Measurements from ENCODE around the gene ACTG1.
"Not testable (repeated sequence)": the region's sequence is repeated elsewhere in the genome, so short reads cannot be mapped to it uniquely, and the experiment has no call there.

Gene ACTG1

DNA sequence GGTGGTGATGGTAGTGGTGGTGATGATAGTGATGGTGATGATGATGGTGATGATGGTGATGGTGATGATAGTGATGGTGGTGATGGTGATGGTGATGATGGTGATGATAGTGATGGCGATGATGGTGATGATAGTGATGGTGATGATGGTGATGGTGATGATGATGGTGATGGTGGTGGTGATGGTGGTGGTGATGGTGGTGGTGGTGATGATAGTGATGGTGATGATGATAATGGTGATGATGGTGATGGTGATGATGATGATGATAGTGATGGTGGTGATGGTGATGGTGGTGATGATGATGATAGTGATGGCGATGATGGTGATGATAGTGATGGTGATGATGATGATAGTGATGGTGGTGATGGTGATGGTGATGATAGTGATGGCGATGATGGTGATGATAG, 19.4 kb upstream of the ACTG1 start:
- DNase-seq: not testable (repeated sequence)

DNA sequence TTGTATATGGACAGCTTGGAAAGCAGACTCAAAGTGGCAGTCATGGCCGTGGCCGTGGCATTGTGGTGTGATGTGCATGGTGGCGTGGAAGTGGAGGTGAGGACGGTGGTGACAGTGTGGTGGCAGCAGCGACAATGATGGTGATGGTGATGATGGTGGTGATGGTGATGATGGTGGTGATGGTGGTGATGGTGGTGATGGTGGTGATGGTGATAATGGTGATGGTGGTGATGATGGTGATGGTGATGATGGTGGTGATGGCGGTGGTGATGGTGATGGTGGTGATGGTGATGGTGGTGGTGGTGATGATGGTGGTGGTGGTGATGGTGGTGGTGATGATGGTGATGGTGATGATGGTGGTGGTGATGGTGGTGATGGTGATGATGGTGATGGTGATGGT, 18.4 kb upstream of the ACTG1 start:
- DNase-seq: not testable (repeated sequence)

DNA sequence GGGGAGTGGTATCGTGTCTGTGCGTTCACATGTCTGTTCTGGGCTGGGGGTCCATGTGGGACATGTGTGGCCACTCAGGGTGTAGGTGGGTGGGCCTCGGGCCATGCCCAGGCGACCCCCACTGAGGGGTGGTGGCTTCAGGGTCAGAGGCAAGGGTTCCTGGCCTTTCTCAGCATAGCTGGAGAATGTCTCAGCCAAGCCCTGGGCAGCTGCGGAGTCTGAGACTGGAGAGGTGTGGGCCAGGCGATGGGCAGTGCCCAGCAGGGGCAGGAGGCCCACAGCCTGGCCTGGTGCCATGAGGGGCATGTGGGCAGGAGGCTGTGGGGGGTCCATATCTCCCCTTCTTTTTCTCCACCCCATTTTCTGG, 16.8 kb upstream of the ACTG1 start:
- peak in 1 of 5 donors; percentile 5 for DNase-seq

DNA sequence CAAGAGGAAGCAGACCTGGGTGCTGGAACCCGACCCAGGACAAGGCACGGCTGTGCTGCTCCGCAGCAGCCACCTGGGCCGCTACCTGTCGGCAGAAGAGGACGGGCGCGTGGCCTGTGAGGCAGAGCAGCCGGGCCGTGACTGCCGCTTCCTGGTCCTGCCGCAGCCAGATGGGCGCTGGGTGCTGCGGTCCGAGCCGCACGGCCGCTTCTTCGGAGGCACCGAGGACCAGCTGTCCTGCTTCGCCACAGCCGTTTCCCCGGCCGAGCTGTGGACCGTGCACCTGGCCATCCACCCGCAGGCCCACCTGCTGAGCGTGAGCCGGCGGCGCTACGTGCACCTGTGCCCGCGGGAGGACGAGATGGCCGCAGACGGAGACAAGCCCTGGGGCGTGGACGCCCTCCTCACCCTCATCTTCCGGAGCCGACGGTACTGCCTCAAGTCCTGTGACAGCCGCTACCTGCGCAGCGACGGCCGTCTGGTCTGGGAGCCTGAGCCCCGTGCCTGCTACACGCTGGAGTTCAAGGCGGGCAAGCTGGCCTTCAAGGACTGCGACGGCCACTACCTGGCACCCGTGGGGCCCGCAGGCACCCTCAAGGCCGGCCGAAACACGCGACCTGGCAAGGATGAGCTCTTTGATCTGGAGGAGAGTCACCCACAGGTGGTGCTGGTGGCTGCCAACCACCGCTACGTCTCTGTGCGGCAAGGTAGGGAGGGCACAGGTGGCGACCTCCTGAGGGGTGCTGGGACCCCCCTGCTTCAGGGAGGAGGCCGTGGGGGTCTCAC, 16.2 kb upstream of the ACTG1 start:
- peak in 1 of 5 donors; percentile 5 for DNase-seq

DNA sequence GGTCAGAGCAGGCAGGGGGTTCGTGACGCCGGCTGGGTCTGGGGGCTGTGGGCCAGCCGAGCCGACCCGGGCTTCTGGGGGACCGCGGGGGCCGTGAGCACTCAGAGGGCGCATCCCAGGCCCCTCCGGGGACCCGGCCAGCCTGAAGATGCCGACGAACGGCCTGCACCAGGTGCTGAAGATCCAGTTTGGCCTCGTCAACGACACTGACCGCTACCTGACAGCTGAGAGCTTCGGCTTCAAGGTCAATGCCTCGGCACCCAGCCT, 15.7 kb upstream of the ACTG1 start:
- no peak for DNase-seq

DNA sequence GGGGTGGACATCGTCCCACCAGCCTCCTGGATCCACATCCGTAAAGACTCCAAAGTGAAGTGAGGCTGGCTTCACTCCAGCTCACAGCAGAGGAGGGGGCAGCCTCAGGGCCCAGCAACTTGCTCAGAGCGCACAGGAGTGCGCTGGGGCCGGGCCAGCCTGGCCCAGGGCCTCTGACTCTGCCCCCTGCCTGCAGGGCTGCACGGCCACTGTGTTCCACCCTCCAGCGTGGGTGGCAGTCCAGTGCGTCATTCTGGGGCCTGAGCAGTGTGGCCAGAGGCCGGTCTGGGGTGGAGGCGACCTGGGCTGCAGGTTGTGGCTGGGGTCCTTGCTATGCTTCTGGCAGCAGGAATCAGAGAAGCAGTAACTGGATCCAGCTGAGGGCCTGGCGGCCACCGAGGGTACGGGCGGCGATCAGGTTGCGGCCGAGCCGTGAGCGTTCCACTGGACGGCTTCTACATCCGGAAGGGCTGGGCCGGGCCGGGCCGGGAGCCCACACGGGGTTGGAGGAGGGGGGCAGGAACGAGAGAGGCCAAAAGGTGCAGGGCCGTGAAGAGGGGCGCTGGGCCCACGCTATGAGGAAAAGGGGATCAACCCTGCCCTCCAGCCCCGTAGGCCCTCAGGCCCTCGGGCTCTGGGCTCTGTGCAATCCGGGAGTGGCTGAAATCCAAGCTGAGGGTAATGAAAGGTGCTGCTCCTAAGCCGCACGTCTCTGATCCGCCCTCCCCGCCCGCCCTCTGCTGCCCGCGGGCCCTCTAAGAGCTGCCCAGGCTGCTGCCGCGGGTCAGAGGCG, 15.2 kb upstream of the ACTG1 start, which contains the start of gene FSCN2:
FSCN2 (plus strand) TSS at position 787 of the 793 bp plus-strand sequence. CDS start 155 bp downstream, outside the sequence.
- DNase-seq: no peak

DNA sequence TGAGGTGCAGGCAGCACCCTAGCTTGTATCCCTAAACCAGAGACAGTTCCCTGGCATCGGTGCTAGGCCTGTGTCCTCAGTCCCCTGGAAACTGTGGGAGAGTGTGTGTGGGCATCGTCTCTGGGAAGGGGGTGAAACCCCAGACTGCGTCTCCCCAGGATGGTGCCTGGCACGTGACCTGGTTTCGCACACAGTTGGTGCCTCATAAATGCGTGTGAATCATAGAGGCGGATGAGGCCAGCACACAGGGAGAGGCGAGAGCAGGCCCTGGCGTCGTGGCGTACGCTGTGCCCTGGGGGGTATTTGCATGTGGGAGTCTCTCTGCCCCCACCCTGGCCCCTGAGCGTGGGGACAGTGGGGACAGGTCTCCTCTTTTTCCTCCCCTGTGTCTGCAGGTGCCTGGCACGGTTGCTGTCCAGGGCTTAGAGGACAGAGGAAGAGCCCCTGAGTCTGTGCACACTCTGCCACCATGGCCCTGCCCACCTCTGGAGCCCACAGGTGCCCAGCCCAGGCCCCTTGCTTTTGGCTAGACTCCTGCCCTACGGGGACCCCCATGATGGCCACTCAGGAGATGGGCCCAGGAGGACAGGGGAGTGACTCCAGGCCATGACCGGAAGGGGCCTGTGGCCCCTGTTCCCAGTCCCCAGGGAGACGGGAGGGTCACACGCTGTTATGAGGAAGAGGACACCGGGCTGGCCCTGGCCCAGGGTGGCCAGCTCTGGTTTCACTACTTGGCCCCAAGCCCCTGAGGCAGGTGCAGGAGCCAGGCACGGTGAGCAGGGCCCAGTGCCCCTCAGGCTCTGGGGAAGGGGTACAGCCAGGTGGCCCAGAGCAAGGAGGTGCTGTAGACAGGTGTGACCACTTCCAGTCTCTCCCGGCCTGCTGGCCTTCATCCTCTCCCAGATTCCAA, 14.3 kb upstream of the ACTG1 start:
- DNase-seq: peak in 1 of 5 donors; percentile 4

DNA sequence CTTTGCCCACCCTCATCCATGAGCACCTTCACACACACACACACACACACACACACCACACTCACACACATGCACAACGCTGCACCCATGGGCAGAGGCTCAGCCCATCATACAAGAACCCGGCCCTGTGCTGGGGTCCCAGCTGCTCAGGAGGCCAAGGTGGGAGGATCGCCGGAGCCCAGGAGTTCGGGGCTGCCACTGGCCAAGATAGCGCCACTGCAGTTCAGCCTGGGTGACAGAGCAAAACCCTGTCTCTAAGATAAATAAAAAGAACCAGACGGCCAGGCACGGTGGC, 12.2 kb upstream of the ACTG1 start:
- DNase-seq: no peak

DNA sequence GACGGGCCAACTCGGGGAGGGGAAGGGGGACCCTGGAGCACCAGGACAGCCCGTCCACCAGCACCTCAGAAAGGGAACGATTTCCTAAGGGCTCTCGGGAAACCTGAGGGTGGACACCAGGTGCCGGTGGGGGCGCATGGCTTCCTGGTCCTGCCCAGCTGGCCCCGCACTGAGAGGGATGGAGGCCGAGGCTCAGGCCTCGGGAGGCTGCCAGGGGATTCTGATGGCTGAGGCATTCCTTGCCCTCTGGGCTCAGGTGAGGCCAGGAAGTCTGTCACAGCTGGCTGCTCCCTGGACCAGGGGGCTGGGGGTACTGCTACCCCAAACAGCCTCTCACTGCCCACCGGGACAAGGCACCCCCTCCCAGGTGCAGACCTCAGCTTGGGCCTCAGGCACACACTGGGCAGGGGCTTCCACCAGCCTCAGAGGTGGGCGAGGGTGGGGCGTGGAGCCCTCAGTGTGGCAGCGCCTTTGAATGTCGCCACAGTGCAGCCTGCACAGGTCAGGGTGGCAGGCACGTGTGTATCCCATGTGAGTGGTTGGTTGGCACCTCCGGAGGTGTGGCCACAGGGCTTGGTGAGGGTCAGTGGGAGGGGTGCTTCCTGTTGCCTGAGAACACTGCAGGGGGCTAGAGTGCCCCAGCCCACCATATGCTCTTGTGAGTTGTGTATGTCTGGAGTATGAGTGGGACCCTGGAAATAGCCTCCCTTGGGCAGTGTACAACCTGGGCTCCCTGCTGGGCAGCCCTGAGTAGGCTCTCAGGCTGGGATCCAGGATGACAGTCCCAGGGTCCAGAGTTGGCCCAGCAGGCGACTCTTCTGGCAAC, 11.7 kb upstream of the ACTG1 start:
- DNase-seq: no peak

DNA sequence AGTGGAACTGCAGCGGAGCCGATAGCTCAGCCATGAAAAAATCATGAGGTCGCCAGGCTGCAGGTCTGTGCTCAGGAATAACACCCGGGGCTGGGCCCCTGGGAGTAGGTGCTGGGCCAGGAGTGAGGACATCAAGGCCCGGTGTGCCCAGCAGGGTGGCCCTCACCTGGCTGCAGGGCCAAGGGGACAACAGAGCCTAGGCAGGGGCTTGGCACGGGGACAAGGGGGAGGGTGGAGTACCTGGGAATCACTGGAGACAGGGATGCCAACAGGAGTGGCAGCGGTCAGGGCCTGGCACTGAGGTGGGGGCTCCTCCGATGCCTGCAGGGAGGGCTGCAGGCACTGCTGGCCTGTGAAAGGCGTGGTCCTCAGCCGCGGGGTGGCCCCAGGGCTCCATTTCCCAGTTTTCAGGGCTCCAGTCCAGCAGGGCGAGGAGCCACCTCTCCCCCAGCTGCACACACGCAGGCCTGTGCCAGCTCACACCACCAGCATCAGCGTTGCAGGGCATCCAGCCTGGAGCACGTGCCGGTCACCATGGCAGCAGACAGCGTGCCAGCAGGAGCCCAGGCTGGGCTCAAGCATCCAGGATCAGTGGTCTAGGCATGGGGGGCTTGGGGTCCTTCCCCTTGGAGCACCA, 10.9 kb upstream of the ACTG1 start:
- no peak for DNase-seq

DNA sequence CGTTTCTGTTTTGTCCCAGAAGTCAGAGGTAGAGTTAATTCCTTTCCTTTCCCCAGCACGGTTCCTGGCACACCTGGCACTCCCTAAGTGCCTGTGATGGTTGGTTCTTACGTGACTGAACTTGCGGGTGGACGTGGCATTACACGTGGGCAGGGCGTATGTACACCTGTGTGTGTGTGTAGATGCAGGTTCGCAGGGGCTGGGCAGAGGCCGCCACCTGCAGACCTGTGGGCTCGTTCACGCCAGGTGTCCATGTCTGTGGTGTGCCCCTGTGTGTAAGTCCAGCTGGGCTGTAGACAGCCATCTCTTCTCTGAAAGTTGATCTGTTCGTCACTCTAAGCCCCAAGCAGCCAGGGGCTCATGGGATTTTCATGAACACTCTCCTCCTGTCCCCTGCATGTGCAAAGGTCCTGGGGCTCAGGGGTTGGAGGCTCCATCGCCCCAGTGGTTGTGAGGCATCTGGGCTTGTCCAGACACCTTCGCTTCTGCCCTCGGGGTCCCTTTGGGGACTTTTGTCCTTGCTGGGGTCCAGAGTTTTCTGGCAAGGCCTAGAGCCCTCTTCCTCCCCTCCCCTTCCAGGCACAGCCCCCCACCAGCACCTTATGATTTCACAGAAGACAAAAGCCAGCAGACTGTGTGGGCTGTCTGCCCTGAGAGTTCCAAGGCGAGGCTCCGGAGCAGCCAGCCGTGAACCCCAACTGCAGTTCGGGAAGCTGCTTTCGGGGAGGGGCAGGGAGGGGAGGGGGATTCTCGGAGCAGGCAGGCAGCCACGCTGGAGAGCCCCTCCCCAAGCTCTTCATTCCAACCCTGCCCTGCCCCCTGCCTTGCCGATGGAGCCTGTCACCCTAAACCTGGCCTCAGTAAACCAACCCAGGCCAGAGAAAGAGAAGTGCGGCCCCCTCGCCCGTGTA, 10.1 kb upstream of the ACTG1 start:
- DNase-seq: no peak

DNA sequence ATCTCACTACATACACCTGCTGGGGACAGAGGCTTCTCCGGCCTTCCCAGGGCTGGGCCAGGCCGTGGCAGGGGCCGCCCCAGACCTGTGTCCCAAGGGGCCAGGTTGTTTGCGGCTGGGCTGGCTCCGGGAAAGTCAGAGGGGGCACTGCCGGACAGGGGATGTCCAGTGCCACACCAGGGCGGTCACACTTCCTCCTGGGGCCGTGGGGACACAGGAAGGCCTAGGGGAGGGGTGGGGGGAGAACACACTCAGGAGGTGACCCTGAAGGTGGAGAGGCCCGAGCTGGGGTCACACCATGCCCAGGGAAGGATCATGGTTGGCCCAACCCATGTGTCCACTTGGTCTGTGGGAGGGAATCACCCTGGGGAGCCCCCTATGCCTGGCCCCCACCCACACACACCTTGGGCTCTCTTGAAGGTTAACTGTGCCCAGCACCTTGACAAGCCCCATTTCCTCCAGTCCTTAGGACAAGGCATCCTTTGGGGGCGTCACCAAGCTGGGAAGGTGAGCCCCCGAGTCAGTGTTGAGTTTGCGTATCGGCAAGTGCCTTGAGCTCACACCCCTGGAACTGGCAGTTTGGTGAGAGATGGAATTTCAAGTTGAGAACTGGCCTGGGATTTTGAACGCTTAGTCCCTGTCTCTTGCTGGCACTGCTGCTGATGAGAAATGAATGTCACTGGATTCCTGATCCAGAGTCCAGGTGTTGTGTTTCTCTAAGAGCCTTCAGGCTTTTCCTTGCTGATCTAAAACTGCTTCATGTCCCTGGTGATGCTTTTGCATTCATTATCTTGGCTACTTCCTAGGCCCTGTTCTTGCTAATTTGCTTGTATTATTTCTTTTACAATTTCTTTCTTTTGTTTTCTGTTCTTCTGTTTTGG, 7.7 kb upstream of the ACTG1 start:
- DNase-seq: no peak

DNA sequence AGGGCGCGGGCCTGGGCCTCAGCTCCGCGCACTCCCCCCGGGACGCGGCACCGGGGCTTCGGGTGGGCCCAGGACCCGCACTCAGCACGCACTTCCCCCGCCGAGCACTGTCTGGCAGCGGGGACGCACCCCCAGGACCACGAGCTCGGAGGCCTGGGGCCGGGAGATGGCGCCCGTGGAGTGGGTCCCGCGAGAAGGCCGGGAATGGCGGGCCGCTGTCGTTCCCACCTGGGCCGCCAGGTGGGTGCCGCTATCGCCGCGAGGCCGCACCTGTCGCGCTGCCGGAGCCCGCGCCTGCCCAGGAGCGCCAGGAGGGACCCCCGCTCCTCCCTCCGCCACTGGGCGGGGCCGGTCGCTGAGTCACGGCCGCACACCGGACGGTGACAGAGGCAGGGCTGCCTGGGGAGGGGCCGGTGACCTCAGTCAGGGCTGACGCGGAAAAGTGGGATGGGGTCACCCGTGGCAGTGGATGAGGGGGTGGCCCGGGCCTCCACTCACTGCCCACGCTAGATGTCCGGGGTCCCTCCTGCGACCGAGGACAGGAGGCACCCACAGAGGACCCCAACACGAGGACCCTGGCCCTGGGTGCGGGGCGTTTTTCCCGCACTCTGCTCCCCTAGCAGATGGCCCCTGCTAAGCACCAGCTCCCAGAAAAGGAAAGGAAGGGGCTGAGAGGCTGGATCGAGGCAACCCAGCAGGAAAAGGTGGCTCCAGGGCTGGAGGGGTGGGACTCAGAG, 6.9 kb upstream of the ACTG1 start:
- peak; percentile 51 to 77 (median 67) for DNase-seq

DNA sequence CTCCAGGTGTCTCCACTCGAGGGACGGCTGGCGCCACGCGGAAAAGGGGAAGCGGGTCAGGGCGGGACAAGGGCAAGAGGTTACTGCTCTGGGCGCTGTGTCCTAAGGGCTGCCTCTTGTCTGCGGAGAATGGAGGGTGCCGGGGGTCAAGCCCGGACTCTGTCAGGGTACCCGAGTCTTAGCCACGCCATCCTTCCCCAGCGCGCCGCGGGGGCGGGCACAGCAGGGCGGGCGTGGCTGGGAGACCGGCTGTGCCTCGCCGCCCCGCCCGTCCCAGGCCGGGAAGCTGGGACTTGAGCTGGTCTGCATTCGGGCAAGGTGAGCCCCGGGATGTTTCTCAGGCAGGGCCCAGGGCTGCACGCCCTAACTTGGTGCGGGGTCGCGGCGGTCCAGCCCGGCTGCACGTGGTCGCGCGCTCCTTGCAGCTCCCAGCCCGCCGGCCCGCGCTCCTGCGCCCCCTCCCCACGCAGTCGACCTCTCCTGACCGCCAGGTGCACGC, 6.2 kb upstream of the ACTG1 start:
- DNase-seq: peak in 1 of 5 donors; percentile 15

DNA sequence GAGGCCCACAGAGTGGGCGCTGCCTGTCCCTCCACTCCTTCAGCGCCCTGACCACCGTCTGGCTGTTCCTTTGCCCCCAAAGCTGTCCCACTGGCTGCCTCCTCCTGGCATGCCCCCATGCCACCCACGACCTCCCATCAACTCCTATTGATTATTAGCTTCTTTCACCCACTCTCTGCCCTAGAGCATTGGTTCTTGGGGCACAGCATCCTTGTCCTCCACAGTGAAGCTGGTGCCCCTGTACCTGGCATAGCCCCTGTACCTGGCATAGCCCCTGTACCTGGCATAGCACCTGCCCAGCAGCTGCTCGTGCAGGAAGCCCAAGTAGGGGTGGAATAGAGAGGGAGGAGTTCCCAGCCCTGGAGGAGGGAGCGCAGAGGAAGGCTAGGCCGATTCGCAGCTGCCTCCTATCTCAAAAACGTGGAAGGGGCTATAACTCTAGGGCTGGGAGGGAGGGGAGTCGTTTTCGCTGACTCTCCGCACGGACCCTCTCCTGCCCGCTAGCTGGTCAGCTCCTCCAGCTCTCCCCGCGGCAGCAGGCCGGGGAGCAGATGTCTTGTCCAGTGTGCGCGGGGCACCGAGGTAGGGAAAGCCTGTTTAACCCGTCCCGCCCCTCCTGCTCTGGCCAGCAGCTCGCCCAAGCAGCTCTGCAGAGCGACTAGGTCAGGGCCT, 5.7 kb upstream of the ACTG1 start:
- DNase-seq: no peak

DNA sequence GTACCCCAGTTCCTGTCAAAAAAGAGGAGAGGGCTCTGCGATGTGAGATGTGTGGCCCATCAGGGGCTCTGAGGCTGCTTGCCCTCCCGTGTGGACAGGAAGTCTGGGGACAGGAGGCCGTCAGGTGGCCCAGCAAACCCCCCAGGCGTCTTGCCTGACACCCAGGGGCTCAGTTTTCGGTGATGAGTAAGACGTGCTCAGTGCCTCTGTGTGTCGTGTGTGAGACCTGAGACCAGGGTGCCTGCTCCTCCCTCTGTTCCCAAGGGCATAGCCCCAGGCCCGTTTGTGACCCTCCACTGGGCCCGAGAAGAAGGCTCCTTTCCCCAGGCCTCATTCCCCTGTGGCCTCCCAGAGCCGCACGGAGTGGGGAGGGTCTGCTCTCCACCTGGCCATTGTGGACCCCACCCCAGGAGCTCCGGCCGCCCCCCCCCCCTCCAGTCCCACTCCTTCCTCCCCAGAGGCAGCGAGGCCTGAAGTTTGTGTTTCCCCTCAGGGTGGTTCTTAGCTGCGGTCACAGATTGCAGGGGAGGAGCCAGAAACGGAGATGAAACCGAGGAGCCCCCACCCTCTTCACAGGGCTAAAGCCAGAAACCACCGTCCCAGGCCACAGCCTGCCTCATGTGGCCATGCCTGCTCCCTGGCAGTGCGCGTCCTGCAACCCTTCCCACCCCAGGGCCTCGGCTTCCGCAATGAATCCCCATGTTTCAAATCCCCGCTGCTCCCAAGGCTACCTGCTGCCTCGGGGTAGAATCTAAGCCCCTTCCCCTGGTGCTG, 4.9 kb upstream of the ACTG1 start:
- DNase-seq: no peak

DNA sequence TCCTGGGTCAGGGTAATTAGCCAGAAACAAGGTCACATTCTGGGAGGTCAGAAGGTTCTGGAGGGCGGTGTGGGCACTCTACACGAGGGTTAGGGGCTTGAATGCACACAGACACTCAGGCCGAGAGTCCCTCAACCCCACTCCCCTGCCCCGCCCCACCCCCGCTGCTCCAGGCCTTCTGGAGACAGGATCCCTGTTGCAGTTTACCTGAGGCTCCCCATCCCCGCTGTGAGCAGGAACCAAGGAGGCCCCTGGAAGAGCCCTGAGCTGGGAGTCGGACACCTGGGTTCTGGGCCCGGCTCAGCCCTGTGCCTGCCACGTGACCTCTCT, 4.4 kb upstream of the ACTG1 start:
- DNase-seq: no peak

DNA sequence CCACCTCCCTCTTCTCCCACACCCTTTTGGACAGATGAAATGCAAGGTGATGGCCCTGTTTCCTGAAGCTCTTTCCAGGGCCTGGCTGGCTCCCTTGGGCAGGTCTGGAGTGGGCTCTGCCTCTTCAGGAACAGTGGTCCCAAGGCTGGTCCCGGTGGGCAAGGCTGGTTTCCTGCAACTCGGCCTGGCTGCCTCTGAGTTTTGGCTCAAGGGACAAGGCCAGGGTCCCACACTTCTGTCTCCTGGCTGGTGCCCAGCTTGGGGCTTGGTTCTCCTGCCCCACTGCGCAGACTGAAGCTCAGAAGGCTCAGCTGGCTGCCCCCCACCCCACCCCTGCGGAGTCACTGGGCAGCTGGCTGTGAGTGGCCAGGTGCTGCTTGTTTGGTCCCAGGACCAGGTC, 3.8 kb upstream of the ACTG1 start:
- DNase-seq: no peak

Measured in T-helper 1 cell (primary cell).